NCI-H460 (cell line): Measurements from ENCODE around the gene OAF. TPM values are rescaled to one million over a fixed set of nuclear protein-coding genes. Genes with fewer than 3 reads are reported as not detected.
"Not testable (repeated sequence)": the region's sequence is repeated elsewhere in the genome, so short reads cannot be mapped to it uniquely, and the experiment has no call there.

ENCODE experiments used
- DNase-seq: peaks from one replicate; pipeline ENCODE4 v3.0.0-alpha.2; 2016; ENCODE audit warnings: low read depth; ENCODE audit errors: extremely low read depth
- total RNA-seq: library from RNA; depleted of rRNA; stranded (reverse); fragments of >200 nt; shearing (Covaris generic); gene quantifications from 2 replicates; pipeline ENCODE4 v1.2.3, GENCODE V29; 2014

Gene OAF
- total RNA-seq, 1 experiment from 2014 or later: 7.5 TPM

DNA sequence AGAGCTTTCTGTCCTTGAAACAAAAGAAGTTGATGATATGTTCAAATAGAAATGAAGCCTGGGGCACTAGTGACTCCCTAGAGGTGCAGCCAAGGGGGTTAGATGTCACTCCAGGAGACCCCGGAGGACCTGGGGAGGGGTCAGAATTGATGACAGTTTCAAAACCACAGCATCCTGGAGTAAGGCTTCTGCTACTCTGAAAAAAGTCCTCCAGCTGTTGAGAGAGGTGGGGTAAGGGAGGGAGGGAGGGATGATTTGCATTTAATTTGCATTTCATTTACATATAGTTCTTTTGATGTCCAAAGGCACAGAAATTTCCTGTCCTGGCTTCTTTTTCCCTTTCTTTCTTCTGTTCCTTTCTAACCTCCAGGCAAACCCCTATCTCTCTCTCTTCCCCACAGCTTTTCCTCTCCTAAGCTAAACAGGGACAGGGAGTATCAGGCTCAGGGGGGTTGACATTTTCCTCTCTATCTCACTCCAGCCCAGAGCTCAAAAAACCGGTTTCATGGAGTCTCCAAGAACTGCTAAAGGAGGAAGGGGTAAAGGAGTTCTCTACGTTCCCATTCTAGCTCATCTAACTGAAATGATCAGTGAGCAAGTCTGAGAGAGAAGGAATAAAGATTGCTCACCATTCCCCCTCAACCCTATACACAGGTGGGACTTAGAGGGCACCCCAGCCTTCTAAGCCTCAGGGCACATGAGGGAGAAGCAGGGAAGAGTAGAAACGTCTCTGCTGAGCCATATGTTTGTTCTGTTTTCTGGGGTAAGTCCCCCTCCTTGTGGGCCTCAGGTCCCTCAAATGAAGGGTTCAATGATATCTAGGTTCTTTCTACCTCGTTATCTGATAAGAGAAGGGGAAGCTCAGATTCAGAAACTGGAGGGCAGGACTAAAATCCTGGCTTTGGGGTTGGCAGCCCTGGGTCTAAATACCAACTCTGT, 25.6 kb downstream of the OAF start:
- no peak for DNase-seq

DNA sequence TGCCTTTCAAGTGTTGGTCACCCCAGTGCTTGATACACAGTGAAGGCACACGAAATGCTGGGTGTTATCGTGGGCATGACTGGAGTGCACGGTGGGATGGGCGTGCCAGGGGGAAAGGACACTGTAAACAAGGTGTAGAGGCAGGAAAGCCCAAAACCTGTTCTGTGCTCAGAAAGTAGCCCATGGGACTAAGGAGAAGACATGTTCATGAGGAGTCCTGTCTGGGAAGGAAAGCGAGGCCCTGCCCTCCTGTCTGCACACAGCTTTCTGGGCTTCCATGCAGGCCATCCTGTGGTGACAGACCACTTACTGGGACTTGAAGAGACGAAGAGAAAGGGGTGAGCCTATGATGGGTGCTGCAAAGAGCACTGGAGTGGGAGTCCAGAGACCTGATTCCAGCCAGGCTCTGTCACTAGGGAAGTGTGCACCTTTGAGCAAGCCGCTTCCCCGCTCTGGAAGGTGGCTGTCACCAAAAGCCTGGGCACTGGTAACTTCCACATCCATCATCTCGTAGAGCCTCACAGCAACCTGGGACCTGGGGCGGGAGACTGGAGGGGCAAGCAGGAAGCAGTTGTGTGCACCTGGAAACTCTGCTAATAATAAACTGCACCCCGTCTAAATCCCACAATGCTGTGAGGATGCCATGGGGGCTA, 28.3 kb downstream of the OAF start:
- DNase-seq: no peak

- no peak for DNase-seq
These were observed 29.1 kb downstream of the OAF start, which contains the start of gene POU2F3 for GRCh38 chr11:120239713-120240640. Gene POU2F3, plus strand, starts transcription at chr11:120240140. Its CDS starts 204 bp downstream, at chr11:120240344.

- DNase-seq: no peak
These were observed 30.0 kb downstream of the OAF start for GRCh38 chr11:120240866-120241265.

DNA sequence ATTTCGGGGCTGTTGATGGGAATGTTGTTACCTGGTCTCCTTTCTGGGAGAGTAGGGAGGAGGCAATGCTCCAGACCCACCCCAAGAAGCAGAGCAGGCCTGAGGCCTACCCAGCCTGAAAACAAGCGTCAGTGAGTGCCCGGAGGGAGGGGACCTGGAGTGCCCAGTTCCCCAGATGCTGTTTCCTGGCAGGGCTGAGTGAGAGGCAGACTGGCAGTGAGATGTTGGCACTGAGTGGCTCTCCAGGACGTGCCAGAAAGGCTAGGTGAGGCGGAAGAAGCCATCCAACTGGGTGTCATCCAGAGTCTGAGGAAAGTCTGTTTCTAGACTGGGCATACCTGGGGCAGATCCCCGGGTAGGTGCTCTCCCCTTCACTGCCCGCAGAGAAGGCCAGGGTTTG, 30.4 kb downstream of the OAF start:
- DNase-seq: no peak

GRCh38 chr11:120243221-120243620, 32.4 kb downstream of the OAF start:
- no peak for DNase-seq

DNA sequence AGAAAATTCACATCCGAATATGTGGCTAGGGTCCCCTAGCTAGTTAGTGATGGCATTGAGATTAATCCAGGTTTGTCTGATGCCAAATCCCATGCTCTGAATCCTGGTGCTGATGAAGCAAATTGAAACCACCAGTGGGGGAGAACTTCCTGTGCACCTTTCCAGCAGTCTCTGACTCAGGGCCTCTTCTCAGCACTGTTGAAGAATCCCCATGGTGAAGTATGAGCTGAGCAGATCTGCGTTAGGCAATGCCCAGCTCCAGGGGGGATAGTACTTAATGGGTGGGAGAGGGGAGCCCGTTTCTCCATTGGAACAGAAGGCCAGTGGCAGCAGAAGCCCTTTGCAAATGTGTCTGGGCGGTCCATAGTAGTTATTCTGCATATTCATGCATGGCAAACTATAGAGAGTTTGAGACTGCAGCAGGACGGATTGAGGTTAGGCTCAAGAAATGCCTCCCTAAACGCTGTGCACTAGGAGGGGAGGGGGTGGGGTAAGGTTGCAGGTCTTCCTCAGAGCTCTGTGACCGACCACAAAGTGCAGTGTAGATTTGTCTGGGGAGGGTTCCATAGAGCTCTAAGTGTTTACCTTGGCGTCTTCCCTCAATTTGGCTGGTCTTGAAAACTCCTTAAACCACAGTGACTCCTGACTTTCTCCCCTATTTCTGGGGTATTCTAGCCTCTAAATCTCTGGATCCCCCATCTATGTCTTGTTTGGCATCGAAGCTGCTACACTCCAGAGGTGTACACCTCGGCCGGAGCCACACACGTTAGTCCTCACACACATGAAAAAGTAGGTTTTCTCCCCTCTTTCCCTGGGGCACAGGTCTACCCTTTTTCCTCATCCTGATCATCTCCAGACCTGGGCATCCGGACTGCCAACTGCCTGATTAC, 33.9 kb downstream of the OAF start:
- DNase-seq: no peak

DNA sequence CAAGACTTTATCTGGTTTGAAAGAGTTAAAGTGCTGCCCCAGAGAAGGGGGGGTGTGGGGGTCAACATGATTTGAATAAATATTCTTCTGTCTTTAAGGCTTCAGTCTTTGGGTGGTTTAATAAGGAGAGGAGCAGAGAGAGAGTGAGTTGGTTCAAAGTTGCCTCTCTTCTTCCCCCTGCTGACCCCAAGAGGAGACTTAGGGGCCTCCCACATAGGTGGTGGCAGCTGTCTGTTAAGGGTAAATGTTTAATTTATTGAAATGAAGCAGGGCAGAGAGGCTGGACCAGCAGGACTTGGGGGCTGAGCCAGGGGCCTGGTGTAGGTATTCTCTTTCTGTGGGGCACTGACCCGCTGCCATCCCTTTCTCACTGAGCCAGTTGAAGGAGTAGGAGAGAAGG, 34.6 kb downstream of the OAF start:
- DNase-seq: no peak

DNA sequence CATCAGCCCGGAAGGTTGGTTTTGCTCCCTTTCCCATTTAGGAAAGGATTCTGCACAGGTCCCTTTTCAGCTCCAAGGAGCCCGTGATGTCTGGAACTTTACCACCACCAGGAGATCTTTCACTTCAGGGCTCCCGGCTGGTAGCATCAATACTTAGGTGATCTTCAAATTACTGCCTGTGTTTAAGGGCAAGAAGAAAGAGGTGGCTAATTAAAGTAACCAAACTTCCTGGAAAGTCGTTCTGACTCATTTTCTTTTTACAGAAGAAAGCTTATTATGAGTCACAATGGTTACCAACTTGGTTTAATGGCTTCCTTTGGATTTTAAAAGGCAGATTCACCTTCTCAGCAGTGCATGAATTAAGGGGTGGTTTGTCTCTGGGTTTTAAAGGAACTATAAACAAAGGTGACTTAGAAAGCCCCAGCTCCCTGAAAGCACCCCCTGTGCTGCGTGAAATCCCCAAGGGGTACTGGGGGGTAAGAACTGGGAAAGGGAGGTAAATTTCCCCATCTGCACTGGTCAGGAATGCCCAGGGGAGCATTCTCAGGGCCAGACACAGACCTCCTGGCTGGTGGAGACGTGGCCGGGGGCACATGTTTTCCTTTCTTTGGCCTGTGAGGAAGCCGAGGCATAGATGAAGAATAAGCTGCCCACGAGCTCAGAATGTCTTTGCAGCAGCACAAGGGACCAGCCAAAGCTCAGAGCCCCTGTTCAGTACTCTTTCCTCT, 37.9 kb downstream of the OAF start:
- DNase-seq: no peak

GRCh38 chr11:120249279-120250262, 38.7 kb downstream of the OAF start:
- DNase-seq: no peak

GRCh38 chr11:120253377-120253776, 42.5 kb downstream of the OAF start:
- DNase-seq: not testable (repeated sequence)

GRCh38 chr11:120254788-120255518, 44.1 kb downstream of the OAF start:
- DNase-seq: no peak

GRCh38 chr11:120255519-120255866, 44.7 kb downstream of the OAF start:
- no peak for DNase-seq

GRCh38 chr11:120256178-120256577, 45.3 kb downstream of the OAF start:
- DNase-seq: no peak

GRCh38 chr11:120256779-120257178, 45.9 kb downstream of the OAF start:
- DNase-seq: no peak

GRCh38 chr11:120257346-120257745, 46.5 kb downstream of the OAF start:
- no peak for DNase-seq

GRCh38 chr11:120258661-120259060, 47.8 kb downstream of the OAF start:
- no peak for DNase-seq
